Tibial nerve (tissue), 4 donors: ENCODE measurements around the gene HNRNPDL. TPM values are rescaled to one million over a fixed set of nuclear protein-coding genes. Genes with fewer than 3 reads are reported as not detected.
A peak's percentile ranks its signal among the peaks of the same experiment; 100 is the strongest.

Experiments used
- DNase-seq, 2 donors: peaks; one replicate each; pipeline ENCODE4 v3.0.0-alpha.2; 2019; ENCODE audit warnings: low spot score in 2 of 2
- H3K27ac ChIP-seq, 4 donors: fragments of 200-600 bp; sonication (generic) in 3 of 4; one replicate each; pipeline ENCODE4 v1.5.1; 2017 to 2019; ENCODE audit warnings: mild to moderate bottlenecking in 1 of 4
- H3K27me3 ChIP-seq, 2 donors: fragments of 200-600 bp; sonication (generic) in 1 of 2; one replicate each; pipeline versions ENCODE4 v1.5.1 to v1.6.0; 2017 to 2019
- H3K36me3 ChIP-seq, 3 donors: fragments of 200-600 bp; sonication (generic); one replicate each; pipeline ENCODE4 v1.5.1; 2018 to 2019
- H3K4me1 ChIP-seq, 4 donors: fragments of 200-600 bp; sonication (generic) in 3 of 4; one replicate each; pipeline ENCODE4 v1.5.1; 2017 to 2019
- H3K4me3 ChIP-seq, 4 donors: fragments of 200-600 bp; sonication (generic) in 3 of 4; one replicate each; pipeline ENCODE4 v1.5.1; 2017 to 2019; ENCODE audit warnings: mild to moderate bottlenecking in 1 of 4, moderate library complexity in 1 of 4
- H3K9me3 ChIP-seq, 4 donors: fragments of 200-600 bp; sonication (generic) in 3 of 4; one replicate each; pipeline ENCODE4 v1.5.1; 2017 to 2019
- CTCF ChIP-seq, 5 experiments: fragments of 200-600 bp in 3 of 5; fragments of 450-650 bp in 2 of 5; sonication (generic) in 3 of 5; IDR thresholded peaks; one replicate each; pipeline ENCODE4 v1.5.1; 2016 to 2019; ENCODE audit warnings: antibody characterized with exemption in 5 of 5, mild to moderate bottlenecking in 3 of 5, moderate library complexity in 2 of 5
- EP300 ChIP-seq, 2 donors: sonication (generic); formaldehyde crosslinking; IDR thresholded peaks; one replicate each; pipeline ENCODE4 v1.6.1; 2017; ENCODE audit warnings: antibody characterized with exemption in 2 of 2, mild to moderate bottlenecking in 1 of 2
- POLR2A ChIP-seq, 2 donors: fragments of 450-650 bp; IDR thresholded peaks; one replicate each; pipeline ENCODE4 v1.6.1; 2017; ENCODE audit warnings: antibody characterized with exemption in 2 of 2, mild to moderate bottlenecking in 2 of 2, moderate library complexity in 2 of 2
- whole genome bisulfite sequencing, 2 donors: methylation state at CpG; one replicate each; pipeline ENCODE4 v1.1.5; 2018; 5-methylcytosine and 5-hydroxymethylcytosine counted together
- small RNA-seq: library from RNA; depleted of rRNA; stranded (forward); fragments of <200 nt; gene quantifications from one replicate; pipeline ENCODE3, GENCODE V24; 2016
- total RNA-seq, 4 donors: library from RNA; depleted of rRNA; stranded (reverse); fragments of >200 nt; gene quantifications; one replicate each; pipeline ENCODE4 v1.1.0, GENCODE V29; 2016

Gene HNRNPDL
- total RNA-seq, 4 donors from 2014 or later = 169 to 189 (median 176) TPM

- H3K4me3 ChIP-seq = peak within 1 kb of the TSS; percentile 75 to 99 (median 90)
- H3K36me3 ChIP-seq = no peaks in the 10 kb centered on the region
- H3K4me1 ChIP-seq = peaks cover 0 to 51% (median 24%) of the 10 kb centered on the region in 4 donors
- no peaks in the 10 kb centered on the region for H3K27me3 ChIP-seq
- peak within 1 kb of the TSS; percentile 96 to 100 (median 99) for H3K27ac ChIP-seq
- 0% methylated on average over 73 to 82 of the region's 83 CpGs for WGBS, 2 donors
- peak; percentile 65 to 97 for TF ChIP-seq EP300 (IDR thresholded peaks at IDR 0.05)
- TF ChIP-seq POLR2A (IDR thresholded peaks at IDR 0.05) = peak; percentile 76 to 87
- peak in 2 of 5 experiments; percentile 28 to 39 for TF ChIP-seq CTCF (IDR thresholded peaks at IDR 0.05)
- peak; percentile 94 for DNase-seq
- H3K9me3 ChIP-seq = no peaks in the 10 kb centered on the region
Measured at GRCh38 chr4:82373816-82374625, 56.2 kb downstream of the HNRNPDL start, which contains the start of gene HNRNPD. Gene HNRNPD, minus strand, starts transcription at chr4:82373991. Its CDS starts 313 bp downstream, at chr4:82373678.

- Histone ChIP-seq H3K4me3 (peak overlapping the region; percentile 75 to 99 (median 90)), H3K27ac (peak overlapping the region; percentile 96 to 100 (median 99)), H3K27me3 (no peaks in the 10 kb centered on the region), H3K9me3 (no peaks in the 10 kb centered on the region), H3K4me1 (peaks cover 0 to 57% (median 30%) of the 10 kb centered on the region in 4 donors), H3K36me3 (no peaks in the 10 kb centered on the region)
- DNase-seq = no peak
- 0 to 1% methylated on average over 25 to 41 of the region's 50 CpGs for WGBS, 2 donors
- TF ChIP-seq EP300 (IDR thresholded peaks at IDR 0.05) (no peak), CTCF (IDR thresholded peaks at IDR 0.05) (no peak), POLR2A (IDR thresholded peaks at IDR 0.05) (no peak)
Measured at GRCh38 chr4:82373486-82373815, 56.8 kb downstream of the HNRNPDL start.

Small RNAs within 50 kb of the gene (small RNA-seq; reads per million reads assigned to genes)
- not detected for gene RF00150

Other genes starting within 250 kb of the HNRNPDL start
- 10 to 100 TPM; 69.9 to 98.5 (median 91.2) TPM for gene HNRNPD, start 56.5 kb downstream of the HNRNPDL start, total RNA-seq
- gene ENOPH1, start 128 bp upstream of the HNRNPDL start, total RNA-seq = 10 to 100 TPM; 26.2 to 41.3 (median 30.7) TPM
- 10 to 100 TPM in 3 of 4 donors, 1 to 10 TPM in 1; 6.3 to 44.9 (median 16.0) TPM for gene TMEM150C, start 131.5 kb upstream of the HNRNPDL start, total RNA-seq